ENCODE measurements around the gene FSIP1. TPM values are rescaled to one million over a fixed set of nuclear protein-coding genes. Genes with fewer than 3 reads are reported as not detected.

Gene FSIP1
- polyA plus RNA-seq, 3 donors: 1.4 to 2.7 (median 1.6) TPM

DNA sequence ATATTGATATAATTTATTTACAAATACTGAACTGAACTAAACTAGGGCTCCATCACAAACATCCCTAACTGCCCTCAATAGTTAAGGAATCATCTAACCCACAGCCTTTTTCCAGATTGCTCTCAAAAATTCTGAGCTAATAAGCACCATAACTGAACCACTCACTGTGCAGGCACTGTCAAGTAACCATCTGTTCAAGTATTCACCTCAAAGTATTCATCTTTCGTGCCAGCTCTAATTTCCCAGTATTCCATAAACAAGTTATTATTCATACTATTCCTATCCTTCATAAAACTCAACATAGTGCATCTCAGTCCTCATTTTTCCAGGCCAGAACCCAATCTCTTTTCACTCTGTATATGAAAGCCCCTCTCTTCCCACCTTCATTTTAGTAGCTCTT lies 160.7 kb downstream of the FSIP1 start:
- DNase-seq: no peak

DNA sequence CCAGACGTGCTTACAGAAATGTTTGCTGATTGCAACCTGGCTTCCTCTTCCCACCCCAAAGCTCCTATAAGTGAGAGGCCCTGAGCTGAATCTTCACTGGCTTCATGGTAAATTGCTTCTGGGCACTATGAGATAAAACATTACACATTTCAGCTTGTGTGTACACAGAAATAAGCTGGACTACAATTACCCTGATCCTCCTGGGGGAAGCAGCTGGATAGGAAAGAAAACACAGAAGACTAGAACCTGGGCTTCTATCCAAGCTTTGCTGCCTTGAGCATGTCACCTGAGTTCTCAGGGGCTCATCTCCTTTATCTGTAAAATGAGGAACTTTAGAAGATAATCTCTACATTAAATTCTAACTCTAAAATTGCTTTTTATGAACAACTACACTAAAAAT lies 161.4 kb downstream of the FSIP1 start:
- DNase-seq: no peak

DNA sequence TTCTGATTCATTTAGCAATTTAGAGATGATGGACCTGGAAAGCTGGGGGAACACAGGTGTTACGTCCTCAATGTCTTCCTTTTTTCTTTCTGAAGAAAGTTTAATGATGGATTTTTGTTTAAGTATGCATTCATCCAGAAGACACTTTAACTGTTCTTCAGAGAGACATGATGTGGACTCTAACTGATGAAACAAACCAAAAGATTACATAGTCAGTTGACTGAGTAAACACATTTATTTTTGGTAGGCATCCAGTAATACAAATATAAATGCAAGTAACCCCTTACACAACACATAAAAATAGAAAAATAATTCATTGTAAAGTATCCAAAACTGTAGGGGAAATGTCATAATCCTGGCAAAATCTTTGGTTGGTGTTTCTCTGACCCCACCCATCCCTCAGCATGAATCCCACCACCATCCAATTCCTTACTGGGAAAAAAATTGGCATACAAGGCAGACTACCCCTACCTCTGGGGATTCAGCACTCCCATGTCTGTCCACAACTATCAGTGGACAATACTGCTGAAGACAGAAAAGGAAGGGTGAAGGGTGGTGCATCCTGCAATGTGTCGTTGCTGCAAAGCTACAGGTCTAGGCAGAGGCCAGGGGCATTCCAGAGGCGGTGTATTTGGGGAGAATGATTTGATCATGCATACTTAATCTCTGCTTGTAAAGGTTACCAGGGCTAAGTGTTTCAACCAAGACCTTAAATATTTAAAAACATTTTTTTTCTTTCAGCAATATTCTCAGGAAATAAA lies 164.4 kb downstream of the FSIP1 start:
- no peak for DNase-seq

DNA sequence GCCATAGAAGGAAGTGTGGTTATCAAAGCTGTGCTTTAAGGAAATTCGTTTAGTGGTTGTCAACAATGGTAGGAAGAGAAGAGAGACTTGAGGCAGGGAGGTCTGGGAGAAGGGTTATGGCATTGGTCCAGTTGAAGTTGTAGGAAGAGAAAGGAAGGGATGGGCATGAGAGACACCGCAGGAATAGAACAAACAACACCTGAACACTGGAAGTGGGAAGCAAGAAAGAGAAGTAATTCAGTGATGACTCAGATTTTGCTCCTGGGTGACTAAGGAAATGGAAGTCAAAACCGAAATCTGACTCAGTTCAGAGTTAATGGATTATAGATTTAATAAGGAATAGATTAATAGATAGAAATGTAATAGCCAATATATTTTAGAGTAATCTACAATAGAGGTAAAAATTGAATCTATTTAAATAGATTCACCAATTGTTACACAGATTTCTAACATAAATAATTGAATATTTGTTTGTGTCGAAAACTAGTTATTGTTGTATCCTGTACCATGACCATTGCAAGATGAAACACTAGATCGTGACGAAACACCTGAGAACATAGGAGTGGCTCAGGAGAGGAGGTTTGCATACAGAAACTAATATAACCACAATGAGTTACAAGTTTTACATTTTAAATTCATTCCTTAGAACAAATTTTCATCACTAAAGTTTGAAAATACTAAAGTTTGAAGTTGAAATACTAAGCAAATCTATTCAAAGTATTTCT lies 165.7 kb downstream of the FSIP1 start:
- DNase-seq: no peak

DNA sequence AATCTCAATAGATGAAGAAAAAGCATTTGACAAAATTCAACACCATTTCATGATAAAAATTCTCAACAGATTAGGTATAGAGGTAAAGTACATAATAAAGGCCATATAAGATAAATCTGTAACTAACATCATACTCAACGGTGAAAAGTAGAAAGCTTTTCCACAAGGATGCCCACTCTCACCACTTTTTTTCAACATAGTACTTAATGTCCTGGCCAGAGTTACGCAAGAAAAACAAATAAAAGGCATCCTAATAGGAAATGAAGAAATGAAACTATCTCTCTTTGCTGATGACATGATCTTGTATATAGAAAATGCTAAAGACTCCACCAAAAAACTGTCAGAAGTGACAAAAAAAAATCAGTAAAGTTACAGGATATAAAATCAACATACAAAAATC lies 168.8 kb downstream of the FSIP1 start:
- no peak for DNase-seq

DNA sequence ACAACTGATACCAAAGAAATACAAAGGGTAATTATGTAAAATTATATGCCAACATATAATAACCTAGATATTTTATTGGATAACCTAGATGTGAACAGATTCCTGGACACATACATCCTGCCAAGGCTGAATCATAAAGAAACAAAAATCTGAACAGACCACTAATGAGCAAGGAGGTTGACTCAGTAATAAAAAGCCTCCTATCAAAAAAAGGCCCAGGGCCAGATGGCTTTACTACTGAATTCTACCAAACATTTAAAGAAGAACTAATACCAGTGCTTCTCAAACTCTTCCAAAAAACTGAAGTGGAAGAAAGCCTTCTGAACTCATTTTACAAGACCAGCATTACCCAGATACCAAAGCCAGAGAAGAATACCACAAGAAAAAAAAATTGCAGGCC lies 169.4 kb downstream of the FSIP1 start:
- DNase-seq: no peak

DNA sequence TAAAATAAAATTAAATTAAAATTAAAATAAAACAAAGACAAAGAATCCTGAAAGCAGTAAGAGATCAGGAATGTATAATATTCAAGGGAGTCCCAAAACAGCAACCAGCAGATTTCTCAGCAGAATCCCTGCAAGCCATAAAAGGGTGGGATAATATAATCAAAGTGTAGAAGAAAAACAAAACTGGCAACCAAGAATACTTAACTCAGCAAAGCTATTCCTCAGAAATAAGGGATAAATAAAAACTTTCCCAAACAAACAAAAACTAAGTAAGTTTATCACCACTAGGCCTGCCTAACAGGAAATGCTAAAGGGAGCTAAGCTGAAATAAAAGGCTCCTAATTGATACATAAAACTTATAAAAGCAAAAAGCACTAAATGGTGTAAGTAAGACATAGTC lies 172.0 kb downstream of the FSIP1 start:
- no peak for DNase-seq

DNA sequence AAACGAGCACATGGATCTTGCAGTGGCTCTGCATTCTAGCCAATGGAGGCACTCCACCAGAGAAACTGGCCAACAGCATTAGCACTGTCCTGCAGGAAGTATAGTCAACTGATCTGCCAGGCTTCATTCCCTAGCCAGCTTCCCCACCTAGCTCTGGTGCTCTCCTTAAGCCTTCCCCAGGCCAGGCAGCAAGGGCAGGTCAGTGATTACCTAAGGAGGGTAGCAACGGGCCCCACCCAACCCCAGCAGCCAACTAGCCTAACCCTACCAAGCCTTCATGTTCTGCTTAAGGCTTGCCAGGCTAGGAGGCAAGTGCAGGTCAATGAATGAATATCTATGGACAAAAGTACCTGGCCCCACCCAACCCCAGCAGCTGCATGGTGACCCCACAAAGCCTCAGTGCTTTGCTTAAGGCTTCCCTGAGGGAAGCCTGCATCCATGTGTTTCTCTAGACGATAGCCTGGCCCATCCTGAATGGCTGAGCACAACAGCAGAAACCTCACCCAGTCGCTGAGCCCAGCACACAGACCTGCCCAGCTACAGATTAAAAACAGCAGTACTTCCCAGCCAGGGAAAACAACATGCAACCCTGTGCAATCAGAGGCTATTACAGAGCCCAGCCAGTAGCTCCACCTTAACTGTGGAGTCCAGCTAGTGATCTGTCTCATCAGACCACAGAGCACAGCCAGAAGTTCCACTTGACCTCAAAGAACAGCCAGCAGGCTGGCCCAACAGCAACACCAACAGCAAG lies 173.3 kb downstream of the FSIP1 start:
- no peak for DNase-seq

DNA sequence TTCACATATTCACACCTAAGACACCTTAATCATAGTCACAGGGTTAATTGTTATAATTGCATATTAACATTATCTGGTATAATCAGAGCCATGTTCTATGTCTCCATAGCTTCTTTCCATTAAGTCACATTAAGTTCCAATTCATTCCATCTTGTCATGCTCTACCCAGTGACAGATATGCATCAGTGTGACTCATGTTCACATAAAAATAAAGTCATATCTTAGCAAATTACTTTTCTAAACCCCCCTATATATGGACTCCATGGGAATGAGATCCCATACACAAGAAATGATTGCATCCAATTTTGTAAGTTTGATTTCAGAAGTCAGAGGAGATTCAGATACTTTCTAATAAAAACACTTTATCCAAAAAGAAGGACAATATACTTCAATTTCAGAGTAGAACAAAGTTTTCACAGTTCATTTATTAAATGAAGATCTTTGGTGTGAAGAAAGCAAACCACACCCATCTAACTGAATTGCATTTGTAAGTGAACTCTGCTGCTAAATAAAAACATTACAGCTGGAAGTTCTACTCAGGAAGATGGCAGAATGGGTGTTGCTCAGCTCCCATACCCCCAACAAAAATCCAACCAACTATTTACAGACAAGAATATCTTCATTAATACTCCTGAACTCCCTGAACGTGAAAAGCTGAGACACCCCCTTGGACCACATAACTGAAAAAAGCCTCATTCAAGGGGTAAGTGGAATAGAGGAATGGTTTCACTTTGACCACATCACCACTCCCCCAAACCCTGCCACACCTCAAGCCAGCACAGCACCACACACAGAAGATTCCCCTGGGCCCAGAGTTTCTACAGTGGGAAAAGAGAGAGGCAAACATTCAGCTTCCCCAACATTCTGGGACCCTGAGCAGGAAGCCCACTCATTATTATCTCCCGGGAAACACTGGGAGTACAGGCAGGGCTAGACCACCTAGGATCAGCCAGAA lies 174.2 kb downstream of the FSIP1 start:
- DNase-seq: no peak

DNA sequence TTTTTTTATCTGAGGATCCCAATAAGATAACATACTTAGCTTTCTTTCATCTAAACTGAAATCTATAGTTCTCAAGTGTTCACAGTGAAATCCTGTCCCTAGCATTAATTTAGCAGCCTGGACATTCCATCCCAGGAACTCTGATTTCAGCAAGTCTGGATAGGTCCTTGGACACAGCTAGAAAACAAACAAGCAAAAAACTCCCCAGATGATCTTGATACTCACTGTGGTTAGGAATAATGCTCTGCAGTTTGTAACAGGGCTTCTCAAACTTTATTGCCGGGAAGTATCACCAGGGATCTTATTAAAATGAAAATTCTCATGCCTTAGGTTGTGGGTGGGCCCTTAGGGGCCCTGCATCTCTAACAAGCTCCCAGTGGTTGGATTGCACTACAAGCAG lies 177.5 kb downstream of the FSIP1 start:
- DNase-seq: no peak

DNA sequence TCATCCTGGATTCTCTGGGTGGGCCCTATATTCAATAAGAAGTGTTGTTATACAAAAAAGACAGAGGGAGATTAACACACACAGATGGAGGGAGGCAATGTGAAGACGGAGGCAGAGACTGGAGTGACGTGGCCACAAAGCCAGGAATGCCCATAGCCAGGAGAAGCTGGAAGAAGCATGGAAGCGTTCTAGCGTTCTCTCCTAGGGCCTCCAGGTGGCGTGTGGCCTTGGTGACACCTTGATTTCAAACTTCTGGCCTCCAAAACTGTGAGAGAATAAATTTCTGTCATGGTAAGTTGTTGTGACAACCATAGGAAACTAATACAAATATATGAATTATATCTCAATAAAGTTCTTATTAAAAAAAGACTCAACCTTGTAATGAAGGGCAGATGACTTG lies 180.5 kb downstream of the FSIP1 start:
- DNase-seq: no peak

DNA sequence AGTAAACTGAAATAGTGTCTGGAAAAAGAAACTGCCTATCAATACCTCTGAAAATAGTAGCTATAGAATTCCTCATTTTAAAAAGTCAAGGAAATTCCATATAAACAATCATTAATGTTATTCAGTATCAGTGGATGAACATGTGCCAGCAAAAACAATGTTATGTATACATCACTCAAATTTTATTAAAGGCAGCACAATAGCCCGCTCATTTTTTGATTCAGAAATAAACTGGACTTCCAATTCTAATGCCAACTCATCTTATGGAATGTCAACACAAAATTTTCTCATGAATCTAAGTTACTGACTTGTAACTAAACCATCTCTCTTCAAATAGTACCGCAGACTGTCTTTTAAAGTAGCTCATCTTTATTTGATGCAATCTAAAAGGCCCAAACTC lies 182.8 kb downstream of the FSIP1 start:
- no peak for DNase-seq

DNA sequence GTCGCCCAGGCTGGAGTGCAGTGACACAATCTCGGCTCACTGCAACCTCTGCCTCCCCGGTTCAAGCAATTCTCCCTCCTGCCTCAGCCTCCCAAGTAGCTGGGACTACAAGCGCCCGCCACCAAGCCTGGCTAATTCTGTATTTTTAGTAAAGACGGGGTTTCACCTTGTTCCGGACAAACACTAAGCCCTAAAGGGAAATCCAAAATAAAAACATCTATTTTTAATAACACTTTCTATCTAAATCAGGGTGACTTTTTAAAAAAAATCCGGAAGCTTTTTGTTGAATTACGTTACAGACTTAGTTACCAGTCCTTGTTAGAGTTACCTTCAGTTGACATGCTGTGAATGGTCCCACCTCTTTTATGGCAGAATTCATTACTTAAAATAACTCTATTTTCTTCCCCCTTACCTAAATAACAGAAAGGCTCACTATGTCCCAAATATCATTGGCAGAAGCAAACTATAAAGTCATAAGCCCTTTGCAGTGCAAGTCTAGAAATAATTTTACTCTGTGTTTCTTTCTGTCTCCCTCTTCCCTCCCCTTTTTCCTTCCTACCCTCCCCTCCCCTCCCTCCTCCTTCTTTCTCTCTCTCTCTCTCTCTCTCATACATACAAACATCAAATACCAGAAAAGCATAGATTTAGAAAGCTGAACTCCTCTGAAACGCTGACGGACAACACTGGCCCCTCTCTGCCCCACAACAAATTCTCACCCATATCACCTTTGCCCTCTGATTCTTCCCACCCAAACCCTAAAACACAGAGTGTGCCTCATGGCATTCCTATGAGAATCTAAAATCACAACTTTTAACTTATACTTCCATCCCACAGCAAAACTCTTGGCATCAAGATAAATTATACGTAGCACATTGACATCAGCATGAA lies 183.4 kb downstream of the FSIP1 start:
- DNase-seq: no peak

DNA sequence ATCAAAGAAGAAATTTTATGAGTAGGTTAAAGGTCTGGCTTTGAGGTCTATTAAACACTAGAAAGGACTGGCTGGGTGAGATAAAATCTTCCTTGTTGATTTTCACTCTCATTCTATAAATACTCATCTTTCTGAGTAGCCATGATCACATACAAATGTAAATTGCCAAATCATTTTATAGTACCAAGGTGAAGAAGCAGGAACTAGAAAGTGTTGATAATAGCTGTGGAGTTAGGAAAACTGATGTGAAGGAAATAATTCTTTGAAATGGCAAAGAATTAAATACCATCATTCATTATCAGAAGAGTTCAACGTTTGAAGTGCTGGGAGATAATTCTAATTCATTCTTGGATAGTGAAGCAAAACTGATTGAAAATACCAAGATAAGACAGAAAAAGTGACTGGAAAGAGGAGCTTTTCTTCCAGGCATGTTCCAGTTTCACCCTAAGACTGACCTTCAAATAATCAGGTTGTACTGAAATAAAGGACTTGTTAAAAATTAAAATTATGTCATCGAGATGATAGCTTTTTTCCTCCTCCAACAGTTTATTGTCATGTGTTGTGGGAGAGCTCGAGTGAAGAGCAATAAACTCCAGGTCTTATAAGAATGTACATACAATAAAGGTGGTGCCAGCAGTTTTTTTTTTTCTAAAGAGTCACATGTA lies 184.3 kb downstream of the FSIP1 start:
- DNase-seq: no peak

DNA sequence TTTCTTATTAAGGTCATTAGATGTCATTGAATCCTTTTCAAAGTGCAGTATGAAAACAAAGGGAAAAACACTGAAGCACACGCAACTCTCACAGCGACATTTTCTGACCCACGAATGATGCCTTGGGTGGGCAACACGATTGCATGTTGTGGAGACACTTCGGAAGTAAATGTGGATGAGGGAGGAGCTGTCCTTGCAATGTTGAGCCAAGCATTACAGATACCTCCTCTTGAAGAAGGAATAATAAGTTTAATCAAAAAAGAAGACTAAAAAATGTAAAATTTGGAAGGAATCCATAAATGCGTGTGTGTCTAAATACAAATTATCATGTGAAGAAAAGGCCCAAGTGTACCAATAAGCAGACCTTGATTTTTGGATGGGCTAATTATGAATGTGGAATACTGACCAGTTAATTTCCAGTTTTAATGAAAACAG lies 184.9 kb downstream of the FSIP1 start:
- no peak for DNase-seq

DNA sequence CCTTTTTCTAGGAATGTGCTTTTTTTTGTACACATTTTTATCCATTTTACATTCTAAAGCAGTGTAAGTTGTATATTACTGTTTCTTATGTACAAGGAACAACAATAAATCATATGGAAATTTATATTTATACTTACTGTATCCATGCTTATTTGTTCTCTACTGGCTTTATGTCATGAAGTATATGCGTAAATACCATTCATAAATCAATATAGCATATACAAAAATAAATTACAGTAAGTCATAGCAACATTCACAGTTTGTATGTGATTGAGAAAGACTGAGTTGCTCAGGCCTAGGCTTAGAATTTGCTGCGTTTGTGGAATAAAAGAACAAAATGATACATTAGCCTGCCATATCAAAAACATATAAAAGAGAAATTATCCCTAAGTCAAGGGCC lies 185.3 kb downstream of the FSIP1 start:
- no peak for DNase-seq

DNA sequence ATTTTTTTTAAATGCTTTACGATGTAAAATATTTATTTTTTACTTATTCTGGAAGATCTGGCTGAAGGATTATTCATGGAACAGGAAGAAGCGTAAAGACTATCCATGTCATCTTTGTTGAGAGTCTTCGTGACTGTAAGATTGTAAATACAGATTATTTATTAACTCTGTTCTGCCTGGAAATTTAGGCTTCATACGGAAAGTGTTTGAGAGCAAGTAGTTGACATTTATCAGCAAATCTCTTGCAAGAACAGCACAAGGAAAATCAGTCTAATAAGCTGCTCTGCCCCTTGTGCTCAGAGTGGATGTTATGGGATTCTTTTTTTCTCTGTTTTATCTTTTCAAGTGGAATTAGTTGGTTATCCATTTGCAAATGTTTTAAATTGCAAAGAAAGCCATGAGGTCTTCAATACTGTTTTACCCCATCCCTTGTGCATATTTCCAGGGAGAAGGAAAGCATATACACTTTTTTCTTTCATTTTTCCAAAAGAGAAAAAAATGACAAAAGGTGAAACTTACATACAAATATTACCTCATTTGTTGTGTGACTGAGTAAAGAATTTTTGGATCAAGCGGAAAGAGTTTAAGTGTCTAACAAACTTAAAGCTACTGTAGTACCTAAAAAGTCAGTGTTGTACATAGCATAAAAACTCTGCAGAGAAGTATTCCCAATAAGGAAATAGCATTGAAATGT lies 186.1 kb downstream of the FSIP1 start:
- DNase-seq: no peak

DNA sequence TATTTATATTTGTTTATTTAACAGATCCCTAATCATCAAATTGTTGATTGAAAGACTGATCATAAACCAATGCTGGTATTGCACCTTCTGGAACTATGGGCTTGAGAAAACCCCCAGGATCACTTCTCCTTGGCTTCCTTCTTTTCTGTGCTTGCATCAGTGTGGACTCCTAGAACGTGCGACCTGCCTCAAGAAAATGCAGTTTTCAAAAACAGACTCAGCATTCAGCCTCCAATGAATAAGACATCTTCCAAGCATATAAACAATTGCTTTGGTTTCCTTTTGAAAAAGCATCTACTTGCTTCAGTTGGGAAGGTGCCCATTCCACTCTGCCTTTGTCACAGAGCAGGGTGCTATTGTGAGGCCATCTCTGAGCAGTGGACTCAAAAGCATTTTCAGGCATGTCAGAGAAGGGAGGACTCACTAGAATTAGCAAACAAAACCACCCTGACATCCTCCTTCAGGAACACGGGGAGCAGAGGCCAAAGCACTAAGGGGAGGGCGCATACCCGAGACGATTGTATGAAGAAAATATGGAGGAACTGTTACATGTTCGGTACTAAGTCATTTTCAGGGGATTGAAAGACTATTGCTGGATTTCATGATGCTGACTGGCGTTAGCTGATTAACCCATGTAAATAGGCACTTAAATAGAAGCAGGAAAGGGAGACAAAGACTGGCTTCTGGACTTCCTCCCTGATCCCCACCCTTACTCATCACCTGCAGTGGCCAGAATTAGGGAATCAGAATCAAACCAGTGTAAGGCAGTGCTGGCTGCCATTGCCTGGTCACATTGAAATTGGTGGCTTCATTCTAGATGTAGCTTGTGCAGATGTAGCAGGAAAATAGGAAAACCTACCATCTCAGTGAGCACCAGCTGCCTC lies 187.1 kb downstream of the FSIP1 start:
- DNase-seq: no peak
